Ureter (tissue), 1 donor: ENCODE data around the gene RGS3. TPM values are rescaled to one million over a fixed set of nuclear protein-coding genes. Genes with fewer than 3 reads are reported as not detected.
A peak's percentile ranks its signal among the peaks of the same experiment; 100 is the strongest.

Experiments used
- DNase-seq: peaks from one replicate; pipeline ENCODE4 v3.0.0-alpha.2; 2020; ENCODE audit warnings: low spot score
- total RNA-seq: library from RNA; stranded (reverse); gene quantifications from one replicate; pipeline ENCODE4 v1.2.4, GENCODE V29; 2023
- donor health status: DM: yes; HTN: yes; CAD: no.

Gene RGS3
- total RNA-seq, 1 donor from 2014 or later: 57.9 TPM

DNA sequence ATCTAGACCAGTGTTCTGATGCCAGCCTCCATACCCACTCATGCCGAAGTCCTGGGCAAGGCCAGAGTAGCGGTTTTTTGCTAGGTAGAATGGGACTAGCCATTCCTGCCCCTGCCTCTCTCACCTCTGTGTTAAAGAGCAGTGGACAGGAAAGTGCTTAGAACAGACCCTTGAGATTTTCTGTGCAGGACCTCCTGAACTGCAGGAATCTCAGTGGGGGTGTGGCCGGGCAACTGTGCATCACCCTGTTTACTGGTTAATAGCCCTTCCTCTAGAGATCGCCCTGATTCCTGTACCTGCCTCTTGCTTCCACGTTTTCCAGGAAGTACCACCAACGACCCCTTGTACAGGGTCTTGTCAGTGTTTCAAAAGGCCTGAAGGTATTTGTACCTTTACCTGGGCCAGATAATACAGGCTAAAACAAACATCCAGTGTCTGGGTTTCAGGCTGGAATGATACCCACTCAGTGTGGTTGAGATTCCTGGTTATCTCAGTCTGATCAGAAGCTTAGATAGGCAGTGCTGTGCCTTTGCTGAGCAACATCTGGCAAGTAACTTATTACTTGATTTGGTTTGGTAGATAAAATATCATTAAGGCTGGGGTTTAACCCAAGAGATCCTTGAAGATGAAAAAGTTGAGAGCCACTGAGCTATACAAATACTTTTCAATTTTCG, 65.9 kb downstream of the RGS3 start:
- DNase-seq: no peak

DNA sequence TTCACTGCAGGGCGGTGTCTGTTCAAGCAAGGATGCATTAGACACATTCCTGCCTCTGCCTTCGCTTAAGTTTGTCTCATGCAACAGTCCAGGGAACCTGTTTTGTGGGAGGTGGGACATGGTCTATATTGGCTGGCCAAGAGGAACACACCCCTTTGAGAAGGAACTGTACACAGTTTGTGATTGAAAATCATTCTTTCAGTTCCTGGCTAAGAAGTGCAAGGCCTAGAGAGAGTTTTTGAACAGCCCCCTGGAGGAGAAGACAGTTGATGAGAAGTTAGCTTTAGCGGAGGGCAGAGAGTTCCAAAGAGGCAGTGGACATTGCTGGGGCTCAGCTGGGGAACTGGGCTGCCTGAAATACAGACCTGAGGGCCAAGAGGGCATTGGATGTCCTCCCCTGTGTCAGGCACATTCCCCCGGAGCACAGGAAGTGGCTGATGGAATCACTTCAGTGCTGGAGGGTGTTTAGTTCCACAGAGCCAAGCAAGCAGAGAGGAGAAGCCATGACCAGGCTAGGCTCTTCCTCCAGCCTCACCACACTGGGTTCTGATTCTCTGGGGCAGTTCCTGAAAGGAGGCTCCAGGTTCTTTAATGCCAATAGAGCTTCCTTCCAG, 66.6 kb downstream of the RGS3 start:
- no peak for DNase-seq

DNA sequence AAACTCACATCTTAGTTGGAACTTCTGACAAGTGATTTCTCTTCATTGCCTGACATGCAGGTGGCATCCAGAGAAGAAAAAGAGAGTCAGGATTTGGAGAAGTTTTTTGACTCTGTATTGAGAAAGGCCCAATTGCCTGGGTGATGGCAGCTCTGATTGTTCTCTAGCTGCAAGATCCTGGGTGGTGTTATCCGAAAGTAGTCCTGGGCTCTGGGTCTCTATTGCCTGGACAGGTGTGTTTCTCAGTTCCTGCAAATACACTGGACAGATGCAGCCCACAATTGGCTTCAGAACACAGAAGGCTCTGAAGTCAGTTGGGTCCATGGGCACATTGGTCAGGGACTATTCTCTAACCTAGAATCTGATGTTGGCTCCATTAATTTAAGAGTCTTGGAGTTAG, 67.4 kb downstream of the RGS3 start:
- DNase-seq: no peak

DNA sequence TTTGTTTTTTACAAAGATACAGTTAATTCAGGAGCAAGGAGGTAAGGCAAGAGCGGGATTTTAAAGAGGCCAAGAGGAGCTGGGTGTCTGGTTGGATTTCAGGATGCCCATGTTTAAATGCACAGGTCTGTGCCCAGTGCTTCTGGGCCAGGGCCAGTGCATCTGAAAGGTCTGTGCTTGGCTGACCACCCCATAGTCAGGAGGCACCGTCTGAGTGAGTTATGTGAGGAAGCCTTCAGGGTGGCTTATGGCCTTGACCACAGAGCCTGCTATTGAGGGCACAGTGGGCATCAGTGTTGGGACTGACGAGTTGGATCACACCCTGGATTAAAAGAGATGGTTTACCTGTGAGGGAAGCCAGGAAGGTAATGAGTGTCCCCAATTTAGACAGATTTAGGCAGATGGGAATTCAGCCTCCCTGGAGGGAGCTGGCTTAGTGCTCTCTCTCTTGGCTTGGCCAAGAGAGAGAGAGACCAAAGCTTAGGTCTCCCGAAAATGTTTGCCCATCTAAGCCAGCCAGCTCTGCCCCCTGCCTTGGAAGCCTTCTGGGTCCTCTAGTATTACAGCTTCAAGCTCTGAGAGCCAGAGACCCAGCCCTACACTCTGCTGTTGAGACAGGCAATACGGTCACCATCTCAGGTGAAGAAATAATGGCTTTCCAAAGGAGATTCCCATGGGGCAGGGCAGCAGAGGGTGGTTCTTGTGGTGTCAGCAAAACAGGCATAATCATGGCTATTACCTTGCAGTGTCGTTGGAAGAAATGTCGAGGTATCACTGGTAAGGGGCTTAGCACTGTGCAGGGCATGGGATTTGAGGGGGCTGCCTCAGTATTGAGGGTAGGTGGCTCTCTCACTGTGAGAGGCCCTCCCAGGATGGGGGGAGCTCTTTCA, 68.6 kb downstream of the RGS3 start:
- DNase-seq: no peak

GRCh38 chr9:113532809-113533190, 69.3 kb downstream of the RGS3 start:
- DNase-seq: no peak

DNA sequence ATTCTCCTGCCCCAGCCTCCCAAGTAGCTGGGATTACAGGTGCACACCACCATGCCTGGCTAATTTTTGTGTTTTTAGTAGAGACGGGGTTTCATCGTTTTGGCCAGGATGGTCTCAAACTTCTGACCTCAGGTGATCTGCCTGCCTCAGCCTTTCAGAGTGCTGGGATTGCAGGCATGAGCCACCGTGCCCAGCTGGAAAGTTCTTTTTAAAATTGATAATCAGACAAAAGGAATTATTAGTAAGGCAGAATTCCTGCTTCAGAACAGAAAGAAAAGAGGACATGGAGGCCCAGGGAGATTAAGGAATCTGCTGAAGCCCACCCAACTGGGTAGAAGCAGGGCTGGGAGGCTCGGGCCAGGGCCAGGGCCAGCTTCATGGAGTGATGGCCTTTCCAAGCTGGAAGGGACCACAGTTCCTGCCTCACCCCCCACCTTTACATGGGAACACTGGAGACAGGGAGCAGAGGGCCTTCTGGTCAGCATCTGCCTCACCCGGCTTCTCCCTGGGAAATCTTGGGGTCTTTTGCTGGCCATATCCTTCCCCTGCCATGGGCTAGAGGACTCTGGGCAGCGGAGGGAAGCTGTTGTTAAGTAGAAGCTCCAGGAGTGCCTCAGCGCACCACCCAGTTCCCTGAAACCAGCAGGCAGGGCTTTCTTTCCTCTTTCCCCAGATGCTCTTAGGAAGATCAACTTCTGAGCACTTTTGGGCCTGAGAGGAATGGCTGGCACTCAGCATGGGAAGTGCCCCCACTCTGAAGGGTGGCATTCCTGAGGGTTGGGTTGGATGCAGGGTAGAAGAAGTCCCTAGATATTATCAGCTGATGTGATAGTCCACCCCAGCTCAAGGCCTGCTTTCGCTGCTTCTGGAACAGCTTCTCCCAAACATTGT, 70.1 kb downstream of the RGS3 start:
- DNase-seq: no peak

- DNase-seq: no peak
Observed at GRCh38 chr9:113535756-113536155, 72.2 kb downstream of the RGS3 start.

GRCh38 chr9:113536166-113536482, 72.6 kb downstream of the RGS3 start:
- no peak for DNase-seq

- no peak for DNase-seq
Observed at GRCh38 chr9:113536483-113537228, 73.1 kb downstream of the RGS3 start.

- no peak for DNase-seq
Observed at GRCh38 chr9:113537229-113537810, 73.8 kb downstream of the RGS3 start.

DNA sequence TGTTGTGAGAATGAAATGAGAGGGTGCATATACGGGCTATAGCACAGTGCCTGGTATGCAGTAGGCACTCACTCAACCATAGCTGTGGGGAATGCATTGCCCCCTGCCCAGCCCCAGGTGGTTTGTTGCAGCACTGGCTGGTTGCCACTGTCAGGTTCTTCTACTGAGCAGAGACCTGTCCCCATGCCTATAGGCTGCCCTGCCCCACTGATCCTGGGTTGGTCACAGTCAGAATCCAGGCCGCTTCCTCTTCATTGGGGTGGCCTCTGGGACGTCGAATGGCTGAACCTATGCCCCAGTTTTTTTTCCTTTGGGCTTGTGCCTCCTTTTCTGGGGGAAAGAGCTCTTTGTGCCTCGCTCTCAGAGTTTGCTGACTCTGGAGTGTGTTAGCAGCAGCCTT, 74.6 kb downstream of the RGS3 start:
- no peak for DNase-seq

- DNase-seq: no peak
Observed at GRCh38 chr9:113538701-113539430, 75.3 kb downstream of the RGS3 start.

DNA sequence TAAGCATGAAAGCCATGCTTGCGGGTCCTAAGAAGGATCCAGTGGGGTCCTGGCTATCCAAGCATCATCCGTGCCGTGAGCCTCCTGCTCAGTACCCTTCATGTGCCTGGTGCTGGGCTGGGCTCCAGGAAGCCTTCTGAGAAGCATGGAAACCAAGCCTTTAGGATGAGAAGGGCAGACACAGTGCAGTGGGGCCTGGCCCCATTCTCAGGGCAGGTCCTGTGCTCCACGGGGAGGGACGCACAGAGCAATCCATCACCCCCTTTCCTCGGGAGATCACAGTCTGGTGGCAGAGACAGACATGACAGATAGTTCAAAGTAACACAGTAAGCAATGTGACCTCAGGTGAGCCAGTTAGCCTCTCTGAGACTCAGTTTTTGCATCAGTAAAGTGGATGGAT, 76.9 kb downstream of the RGS3 start:
- no peak for DNase-seq

- peak; percentile 61 for DNase-seq
Observed at GRCh38 chr9:113541019-113541900, 77.7 kb downstream of the RGS3 start.

- no peak for DNase-seq
Observed at GRCh38 chr9:113542006-113542405, 78.5 kb downstream of the RGS3 start.

DNA sequence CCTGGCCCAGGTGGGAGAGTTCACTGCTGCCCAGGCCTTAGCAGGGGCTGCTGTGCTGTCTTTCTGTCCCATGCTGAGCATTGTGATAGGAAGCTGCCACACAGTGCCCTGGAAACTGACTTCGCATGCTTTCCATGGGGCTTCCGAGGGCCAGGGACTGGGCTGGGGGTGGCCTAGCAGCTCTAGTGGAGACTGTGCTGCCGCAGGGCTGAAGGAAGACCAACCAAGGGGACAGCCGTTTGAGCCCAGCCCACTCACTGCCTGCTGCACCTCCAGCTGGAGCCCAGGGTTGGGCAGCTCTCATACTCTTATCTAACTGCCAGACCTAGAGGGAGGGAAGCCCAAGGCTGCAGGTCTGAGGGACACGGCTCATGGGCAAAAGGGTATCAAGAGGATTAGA, 79.2 kb downstream of the RGS3 start:
- DNase-seq: no peak

GRCh38 chr9:113543296-113543981, 79.9 kb downstream of the RGS3 start:
- DNase-seq: no peak

GRCh38 chr9:113543982-113544303, 80.4 kb downstream of the RGS3 start:
- no peak for DNase-seq

GRCh38 chr9:113545068-113545467, 81.5 kb downstream of the RGS3 start:
- DNase-seq: no peak
